GM10266 (cell line): ENCODE results near the gene CCL17.
"Not testable (repeated sequence)": the region's sequence is repeated elsewhere in the genome, so short reads cannot be mapped to it uniquely, and the experiment has no call there.

Experiments used
- DNase-seq: peaks from one replicate; pipeline ENCODE4 v3.0.0; 2012; ENCODE audit errors: extremely low spot score
- CTCF ChIP-seq: IDR thresholded peaks from 2 replicates; pipeline ENCODE4 v1.5.1; 2012; ENCODE audit warnings: mild to moderate bottlenecking, low read depth; ENCODE audit not compliant: control insufficient read depth, insufficient read depth; ENCODE audit errors: missing control alignments

The CCL17 gene

GRCh38 chr16:57435838-57436237 is 31.3 kb downstream of the CCL17 start:
- DNase-seq, result no peak
- TF ChIP-seq CTCF, result no peak

GRCh38 chr16:57439947-57440346 is 35.4 kb downstream of the CCL17 start:
- DNase-seq, result not testable (repeated sequence)

- DNase-seq, result not testable (repeated sequence)
These were observed 36.0 kb downstream of the CCL17 start for GRCh38 chr16:57440551-57440950.

GRCh38 chr16:57444711-57445110 is 40.1 kb downstream of the CCL17 start:
- DNase-seq, result no peak

GRCh38 chr16:57445510-57445909 is 40.9 kb downstream of the CCL17 start:
- no peak for TF ChIP-seq CTCF
- DNase-seq, result no peak

More at GRCh38 chr16:57444711-57445110, 40.1 kb downstream of the CCL17 start:
- TF ChIP-seq CTCF, result no peak

- no peak for TF ChIP-seq CTCF
- DNase-seq, result peak; percentile 57
These were observed 42.1 kb downstream of the CCL17 start for GRCh38 chr16:57446531-57447185.

- peak; percentile 96 for DNase-seq
These were observed 42.8 kb downstream of the CCL17 start, which contains the start of the genes CIAPIN1 and COQ9 for GRCh38 chr16:57447186-57447962. Gene CIAPIN1, minus strand, starts transcription at chr16:57447385. Its CDS starts 6,457 bp downstream, at chr16:57440928. Gene COQ9, plus strand, starts transcription at chr16:57447479. Its CDS starts 27 bp downstream, at chr16:57447506.

More at GRCh38 chr16:57447186-57447962, 42.8 kb downstream of the CCL17 start, which contains the start of the genes CIAPIN1 and COQ9:
- TF ChIP-seq CTCF, result no peak
